ENCODE measurements around the gene MAP1B.

MAP1B gene

DNA sequence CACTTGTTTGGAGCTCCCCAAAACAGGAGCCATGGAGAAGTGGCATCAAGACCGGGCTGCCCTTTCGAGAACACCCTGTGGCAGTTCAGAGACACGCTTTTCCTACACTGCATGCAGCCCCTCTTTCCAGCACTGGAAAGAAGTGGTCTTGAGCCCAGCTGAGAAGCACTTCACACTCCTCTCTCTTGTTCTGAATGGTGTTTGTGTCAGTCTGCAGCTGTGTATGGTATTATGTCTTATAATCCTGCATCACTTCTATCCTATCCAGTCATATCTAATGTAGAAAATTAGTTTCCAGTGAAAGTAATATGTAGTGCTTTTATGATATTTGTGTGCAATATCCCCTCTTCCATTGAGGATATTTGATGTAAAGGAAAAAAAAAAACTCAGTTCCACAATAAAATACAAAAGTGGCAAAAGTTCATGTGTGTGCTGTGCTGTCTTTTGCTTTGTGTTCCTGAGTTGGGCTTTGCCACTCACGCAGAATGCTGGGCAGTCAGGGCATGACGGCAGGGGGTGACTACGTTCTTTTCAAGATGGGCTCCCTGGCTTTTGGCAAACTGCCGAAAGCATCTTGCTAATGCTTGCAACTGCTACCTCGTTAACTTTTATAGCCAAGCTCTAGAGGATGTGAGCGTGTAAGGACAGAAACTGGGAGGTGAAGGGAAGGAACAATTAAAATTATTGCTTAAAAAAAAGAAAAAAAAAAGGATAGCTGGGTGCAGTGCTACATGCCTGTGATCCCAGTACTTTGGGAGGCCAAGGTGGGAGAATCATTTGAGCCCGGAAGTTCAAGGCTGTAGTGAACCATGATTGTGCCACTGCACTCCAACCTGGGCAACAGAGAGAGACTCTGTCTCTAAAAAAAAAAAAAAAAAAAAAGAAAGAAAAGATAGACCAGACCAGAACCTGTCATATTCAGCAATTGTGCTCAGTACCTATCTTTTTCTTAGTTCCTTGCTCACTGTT is 102.2 kb downstream of the MAP1B start:
- Histone ChIP-seq H3K4me3 (no peak overlapping the region), H3K27ac (peak overlapping the region in 1 of 21 experiments; percentile 45)

DNA sequence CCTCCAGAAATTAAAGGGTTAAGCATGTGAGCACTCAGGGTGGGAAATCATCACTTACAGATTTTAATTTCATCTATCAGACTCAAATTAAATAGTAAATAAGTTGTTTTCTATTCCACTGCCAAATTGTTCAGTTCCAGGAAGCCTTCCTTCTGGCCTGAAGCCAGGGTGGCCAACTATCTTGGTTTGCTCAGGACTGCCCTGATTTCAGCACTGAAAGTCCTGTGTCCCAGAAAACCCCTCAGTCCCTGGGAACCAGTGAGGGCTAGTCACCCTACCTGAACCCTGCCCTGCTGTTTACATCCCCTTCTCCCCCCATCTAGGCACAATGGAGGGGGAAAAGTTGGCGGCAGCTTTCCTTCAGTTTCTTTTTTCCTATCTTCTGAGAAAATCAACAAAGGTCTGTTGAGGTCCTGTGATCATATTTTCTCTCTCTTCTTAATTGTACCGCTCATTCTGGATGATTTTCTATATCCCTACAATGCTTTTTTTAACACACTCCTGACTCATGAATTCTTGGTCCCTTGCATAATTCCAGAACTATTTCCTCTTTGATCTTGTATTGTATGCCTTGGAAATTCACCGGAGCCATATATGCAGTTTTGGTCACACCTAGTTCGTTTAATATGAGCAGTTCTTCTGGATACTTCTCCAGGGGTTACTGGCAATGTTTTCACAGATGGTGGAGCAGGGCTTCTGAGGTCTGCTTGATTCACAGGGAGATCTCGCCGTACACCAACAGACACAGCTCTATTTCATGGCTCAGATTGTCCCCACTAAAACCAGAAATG is 103.8 kb downstream of the MAP1B start:
- H3K27ac ChIP-seq, result peak overlapping the region in 19 of 21 experiments; percentile 13 to 80 (median 47)

DNA sequence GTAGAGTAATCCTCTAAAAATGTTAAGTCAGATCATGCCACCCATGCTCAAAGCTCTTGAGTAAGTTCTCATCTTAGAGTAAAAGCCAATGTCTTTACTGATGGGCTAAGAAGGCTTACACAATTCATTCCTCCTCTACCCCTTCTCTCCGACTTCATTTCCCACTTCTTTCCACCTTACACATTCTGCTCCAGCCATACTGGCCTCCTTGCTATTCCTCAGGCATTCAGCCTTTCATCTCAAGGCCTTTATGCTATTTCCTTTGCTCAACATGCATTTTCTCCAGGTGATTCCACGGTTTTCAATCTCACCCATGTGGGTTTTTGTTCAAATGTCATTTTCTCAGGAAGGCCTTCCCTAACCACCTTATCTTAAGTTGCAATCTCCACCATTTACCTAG is 104.9 kb downstream of the MAP1B start:
- Histone ChIP-seq H3K27ac (peak overlapping the region in 2 of 21 experiments; percentile 45 to 80), H3K4me3 (no peak overlapping the region)

More for the DNA sequence above, 103.8 kb downstream of the MAP1B start:
- H3K4me3 ChIP-seq, result no peak overlapping the region

- H3K4me3 ChIP-seq, result no peak overlapping the region
- no peak overlapping the region for H3K27ac ChIP-seq
These were observed 106.2 kb downstream of the MAP1B start for GRCh38 chr5:72213482-72213881.

- no peak overlapping the region for H3K4me3 ChIP-seq
- H3K27ac ChIP-seq, result no peak overlapping the region
These were observed 106.9 kb downstream of the MAP1B start for GRCh38 chr5:72214168-72214567.

DNA sequence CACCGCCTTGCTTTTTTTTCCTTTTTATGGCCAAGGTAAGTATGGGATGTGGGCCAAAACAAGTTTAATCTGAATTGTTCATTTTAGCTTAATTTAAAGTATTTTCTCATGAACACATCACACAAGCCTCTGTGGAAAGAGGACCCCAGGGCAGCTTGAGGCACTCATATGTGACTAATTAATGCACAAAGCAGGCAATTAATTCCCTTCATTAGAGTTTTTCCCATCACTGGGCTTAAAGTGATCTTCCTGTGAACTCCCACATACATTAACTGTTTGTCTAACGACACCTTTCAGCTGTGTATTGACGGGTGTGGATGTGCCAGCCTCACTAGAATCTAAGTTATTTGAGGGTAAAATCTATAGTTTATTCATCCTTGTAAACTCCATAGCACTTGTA is 109.5 kb downstream of the MAP1B start:
- Histone ChIP-seq H3K4me3 (no peak overlapping the region), H3K27ac (no peak overlapping the region)

- H3K27ac ChIP-seq, result no peak overlapping the region
- no peak overlapping the region for H3K4me3 ChIP-seq
These were observed 113.8 kb downstream of the MAP1B start for GRCh38 chr5:72221099-72221498.

GRCh38 chr5:72221541-72221940 is 114.3 kb downstream of the MAP1B start:
- no peak overlapping the region for H3K27ac ChIP-seq
- H3K4me3 ChIP-seq, result no peak overlapping the region

DNA sequence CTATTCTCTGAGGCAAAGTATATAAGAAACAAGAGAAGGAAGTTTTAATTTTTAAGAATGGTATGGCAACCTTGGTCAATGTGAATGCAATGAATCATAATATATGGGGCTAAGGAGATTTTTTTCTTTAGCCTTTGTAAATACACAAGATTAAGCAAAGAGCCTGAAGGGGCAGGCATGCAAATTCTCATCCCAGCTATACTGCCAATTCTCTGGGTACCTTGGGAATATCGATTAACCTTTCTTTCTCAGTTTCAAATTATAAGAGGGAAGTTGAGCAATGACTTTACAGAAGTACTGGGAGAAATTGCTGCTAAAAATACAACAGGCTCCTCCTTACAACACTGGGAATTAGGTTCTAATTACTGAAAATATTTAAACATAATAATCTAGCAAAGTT is 115.2 kb downstream of the MAP1B start:
- H3K27ac ChIP-seq, result peak overlapping the region in 1 of 21 experiments; percentile 13
- no peak overlapping the region for H3K4me3 ChIP-seq

DNA sequence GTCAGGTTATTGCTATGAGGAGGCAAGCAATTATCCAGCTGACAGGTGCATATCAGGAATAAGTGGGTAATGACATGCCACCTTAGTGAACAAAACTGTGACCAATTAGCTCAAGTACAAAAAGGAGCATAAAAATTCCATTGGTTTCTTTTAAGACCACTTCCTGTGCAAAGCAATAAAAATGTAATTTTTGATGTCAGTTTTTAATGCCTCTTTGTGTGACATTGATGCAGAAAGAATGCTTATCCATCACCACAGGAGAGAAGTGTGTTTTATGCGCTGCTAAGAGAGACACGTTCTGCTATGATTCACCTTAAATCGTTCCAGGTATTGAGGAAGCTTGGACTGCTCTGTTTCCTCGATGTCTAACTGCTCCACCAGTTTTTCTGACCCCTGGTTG is 116.1 kb downstream of the MAP1B start:
- H3K4me3 ChIP-seq, result no peak overlapping the region
- no peak overlapping the region for H3K27ac ChIP-seq

DNA sequence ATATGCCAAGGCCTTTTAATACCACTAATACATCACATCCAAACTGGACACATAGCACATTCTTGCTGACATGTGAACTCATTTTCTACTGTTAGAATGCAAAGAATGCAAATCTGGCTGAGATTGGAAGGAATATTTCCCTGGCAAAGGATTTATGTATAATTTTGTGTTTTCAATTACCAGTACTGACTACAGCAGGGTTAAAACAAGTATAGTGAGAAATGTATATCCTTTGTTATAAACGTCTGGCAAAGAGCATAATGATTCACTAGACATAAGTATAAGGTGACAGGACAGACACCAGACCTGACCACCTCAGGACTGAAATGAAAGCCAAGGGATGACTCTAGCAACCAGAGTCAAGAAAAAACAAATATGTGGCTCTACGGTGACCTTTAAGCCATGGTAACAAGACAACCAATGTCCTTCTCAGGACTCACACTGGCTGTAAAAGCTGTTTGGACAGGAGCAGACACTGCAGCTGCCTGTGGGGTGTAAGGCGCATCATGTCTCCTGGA is 117.7 kb downstream of the MAP1B start:
- no peak overlapping the region for H3K27ac ChIP-seq
- no peak overlapping the region for H3K4me3 ChIP-seq

- Histone ChIP-seq H3K27ac (no peak overlapping the region), H3K4me3 (no peak overlapping the region)
These were observed 118.5 kb downstream of the MAP1B start for GRCh38 chr5:72225741-72226140.

DNA sequence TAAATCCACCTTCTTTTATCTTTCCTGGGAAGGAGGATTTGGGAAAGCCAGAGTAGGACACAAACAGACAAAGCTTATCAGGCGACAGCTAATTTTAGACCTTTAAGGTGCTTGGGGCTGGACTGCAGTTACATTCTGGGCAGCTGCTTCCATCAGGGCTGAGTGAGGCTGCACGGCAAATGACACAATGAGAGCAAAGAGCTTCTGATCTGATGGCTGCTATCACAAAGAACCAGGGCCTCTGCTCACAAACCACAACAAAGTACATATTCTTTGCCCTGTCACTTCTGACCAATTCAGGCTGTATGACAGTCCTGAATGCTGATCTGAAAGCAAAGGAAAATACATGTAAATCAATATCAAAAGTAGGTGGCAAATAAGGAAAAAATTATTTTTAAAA is 119.7 kb downstream of the MAP1B start:
- H3K4me3 ChIP-seq, result no peak overlapping the region
- H3K27ac ChIP-seq, result no peak overlapping the region

DNA sequence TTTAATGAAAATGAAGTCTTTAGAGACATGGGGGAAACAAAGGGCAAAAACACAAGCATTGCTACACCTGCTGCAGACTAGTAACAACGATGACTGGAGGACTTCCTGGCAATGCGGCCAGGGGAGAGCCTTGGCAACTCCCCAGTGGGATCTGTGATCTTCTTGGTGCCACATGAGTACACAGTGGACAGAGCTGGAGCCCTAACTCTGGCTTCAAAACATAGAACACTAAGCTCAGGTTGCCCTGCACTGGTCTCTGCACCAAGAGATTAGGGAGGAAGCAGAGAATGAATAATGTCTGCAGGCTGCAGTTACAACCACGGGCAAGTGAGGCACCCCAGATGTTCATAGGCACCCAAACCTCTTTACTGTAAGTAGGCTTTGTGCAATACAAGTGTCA is 121.7 kb downstream of the MAP1B start:
- Histone ChIP-seq H3K27ac (no peak overlapping the region), H3K4me3 (no peak overlapping the region)

DNA sequence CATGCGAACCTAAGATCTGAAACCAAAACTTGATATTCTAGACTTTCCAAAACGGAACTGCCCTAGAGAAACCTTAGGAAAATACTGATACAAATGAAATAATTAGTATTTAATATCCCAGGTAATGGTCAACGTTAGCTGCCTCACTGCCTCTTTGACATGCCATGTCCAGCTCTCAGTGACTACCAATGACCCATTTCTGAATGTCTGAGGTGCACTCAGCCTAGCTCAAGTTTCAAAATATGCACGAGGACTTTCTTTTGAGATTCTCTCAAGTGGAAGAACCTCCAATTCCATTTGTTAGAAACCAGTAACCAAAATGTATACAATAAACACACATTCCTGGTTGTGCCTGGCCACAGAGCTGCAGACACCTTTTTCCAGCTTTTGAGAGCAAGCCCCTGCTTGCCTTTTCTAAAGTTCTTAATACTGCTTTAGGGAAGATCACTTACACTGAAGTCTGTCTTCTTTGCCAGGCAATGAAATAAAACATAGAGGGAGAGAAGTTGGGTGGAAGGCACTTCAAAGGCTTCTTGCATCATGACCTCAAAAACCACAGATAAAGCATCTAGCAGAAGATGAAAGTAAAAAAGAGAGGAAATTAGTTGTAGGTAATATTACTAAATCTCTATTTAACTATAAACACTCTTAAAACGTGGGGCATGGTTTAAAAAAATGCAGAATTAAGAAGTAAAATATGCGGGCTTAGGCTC is 124.9 kb downstream of the MAP1B start:
- H3K27ac ChIP-seq, result peak overlapping the region in 5 of 21 experiments; percentile 14 to 52 (median 34)
- no peak overlapping the region for H3K4me3 ChIP-seq

GRCh38 chr5:72232838-72233237 is 125.6 kb downstream of the MAP1B start:
- H3K27ac ChIP-seq, result peak overlapping the region in 4 of 21 experiments; percentile 12 to 52 (median 32)
- no peak overlapping the region for H3K4me3 ChIP-seq

DNA sequence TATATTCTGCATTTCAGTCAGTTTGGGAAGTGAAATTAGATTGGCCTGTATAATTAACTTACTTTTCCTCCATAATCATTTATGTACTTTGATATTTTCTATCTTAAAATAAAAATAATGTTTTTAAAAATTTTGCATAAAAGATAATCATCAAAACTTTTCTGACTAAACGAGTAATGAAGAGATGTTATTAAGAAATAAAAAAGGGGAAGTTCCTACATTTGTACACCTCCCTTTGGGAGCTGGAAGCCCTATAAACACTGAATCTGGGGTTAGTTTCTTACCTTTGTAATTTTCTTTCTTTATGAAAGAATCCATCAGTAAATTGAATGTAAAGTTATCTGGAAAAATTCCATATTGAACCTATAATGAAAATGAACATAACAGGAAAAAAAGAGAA is 126.6 kb downstream of the MAP1B start:
- Histone ChIP-seq H3K4me3 (no peak overlapping the region), H3K27ac (peak overlapping the region in 2 of 21 experiments; percentile 7 to 40)

DNA sequence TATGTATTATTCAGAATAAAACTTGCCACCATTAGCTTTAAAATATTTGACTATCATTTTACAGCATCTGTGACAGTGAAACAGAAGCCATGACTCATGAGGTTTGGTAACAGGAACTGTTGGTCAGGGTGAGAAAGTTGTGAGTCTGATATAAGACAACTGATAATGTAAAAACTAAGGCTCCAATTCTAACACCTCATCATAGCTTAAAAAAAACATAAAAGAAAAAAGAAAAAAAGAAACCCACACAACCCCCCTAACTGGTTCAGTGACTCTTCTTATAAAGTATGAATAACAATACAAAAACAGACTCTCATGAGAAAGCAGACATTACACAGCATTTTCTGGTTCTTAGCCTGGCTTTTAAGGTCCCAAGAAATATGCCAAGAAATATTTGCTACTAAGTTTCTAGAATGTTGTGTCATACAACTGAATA is 127.0 kb downstream of the MAP1B start:
- Histone ChIP-seq H3K4me3 (no peak overlapping the region), H3K27ac (peak overlapping the region in 5 of 21 experiments; percentile 7 to 54 (median 40))

GRCh38 chr5:72234868-72235267 is 127.6 kb downstream of the MAP1B start:
- no peak overlapping the region for H3K4me3 ChIP-seq
- H3K27ac ChIP-seq, result peak overlapping the region in 6 of 21 experiments; percentile 7 to 54 (median 34)

- H3K27ac ChIP-seq, result peak overlapping the region in 2 of 21 experiments; percentile 13 to 40
- H3K4me3 ChIP-seq, result no peak overlapping the region
These were observed 128.4 kb downstream of the MAP1B start for GRCh38 chr5:72235725-72236124.
